Hepatocyte (in vitro differentiated cells): Measurements from ENCODE around the gene BLTP1. TPM values are rescaled to one million over a fixed set of nuclear protein-coding genes. Genes with fewer than 3 reads are reported as not detected.

Source experiments
- DNase-seq: peaks from one replicate; pipeline ENCODE4 v3.0.0-alpha.2; 2016; ENCODE audit warnings: low spot score
- H2AFZ ChIP-seq: fragments of 200-600 bp; sonication (generic); 2 replicates; pipeline ENCODE4 v1.6.0; 2016; ENCODE audit warnings: antibody characterized with exemption, mild to moderate bottlenecking
- H3K27ac ChIP-seq: fragments of 200-600 bp; sonication (generic); 2 replicates; pipeline ENCODE4 v1.5.1; 2016; ENCODE audit warnings: mild to moderate bottlenecking
- H3K27me3 ChIP-seq: fragments of 200-600 bp; sonication (generic); 2 replicates; pipeline ENCODE4 v1.6.1; 2016
- H3K36me3 ChIP-seq: fragments of 200-600 bp; sonication (generic); replicated peaks from 2 replicates; pipeline ENCODE4 v1.5.1; 2016; ENCODE audit warnings: low read depth; ENCODE audit not compliant: insufficient read depth
- H3K4me1 ChIP-seq: fragments of 200-600 bp; sonication (generic); 2 replicates; pipeline ENCODE4 v1.5.1; 2016; ENCODE audit warnings: mild to moderate bottlenecking, moderate library complexity; ENCODE audit not compliant: insufficient read depth
- H3K4me2 ChIP-seq: fragments of 200-600 bp; sonication (generic); 2 replicates; pipeline ENCODE4 v1.6.0; 2016
- H3K4me3 ChIP-seq: fragments of 200-600 bp; sonication (generic); 2 replicates; pipeline ENCODE4 v1.5.1; 2016; ENCODE audit warnings: mild to moderate bottlenecking
- H3K79me2 ChIP-seq: fragments of 200-600 bp; sonication (generic); 2 replicates; pipeline ENCODE4 v1.6.0; 2017; ENCODE audit warnings: mild to moderate bottlenecking
- H3K9me2 ChIP-seq: fragments of 200-600 bp; sonication (generic); replicated peaks from 2 replicates; pipeline ENCODE4 v1.6.0; 2017; ENCODE audit warnings: mild to moderate bottlenecking; ENCODE audit not compliant: insufficient read depth
- H3K9me3 ChIP-seq: fragments of 200-600 bp; sonication (generic); 2 replicates; pipeline ENCODE4 v1.5.1; 2016; ENCODE audit warnings: low read depth, mild to moderate bottlenecking
- H4K20me1 ChIP-seq: fragments of 200-600 bp; sonication (generic); 2 replicates; pipeline ENCODE4 v1.6.0; 2016; ENCODE audit warnings: mild to moderate bottlenecking; ENCODE audit not compliant: insufficient read depth, poor library complexity, severe bottlenecking
- EZH2 ChIP-seq: fragments of 200-600 bp; sonication (generic); IDR thresholded peaks from 2 replicates; pipeline ENCODE4 v1.6.1; 2016; ENCODE audit warnings: antibody characterized with exemption, mild to moderate bottlenecking, borderline replicate concordance
- EZH2phosphoT487 ChIP-seq: fragments of 200-600 bp; sonication (generic); IDR thresholded peaks from one replicate; pipeline ENCODE4 v1.6.1; 2018; ENCODE audit warnings: antibody characterized with exemption, mild to moderate bottlenecking, low read depth, moderate library complexity; ENCODE audit not compliant: unreplicated experiment, severe bottlenecking
- WGBS: methylation state at CpG from one replicate; pipeline ENCODE4 v1.1.6; 2016; ENCODE audit warnings: low lambda C conversion rate; ENCODE audit errors: missing lambda C conversion rate; 5-methylcytosine and 5-hydroxymethylcytosine counted together
- polyA plus RNA-seq: library from polyadenylated mRNA; unstranded; fragments of >200 nt; fragmentation: Nextera tagmentation; extraction: Ambion mirVana; gene quantifications from 2 replicates; pipeline ENCODE4 v1.2.1, GENCODE V29; 2016
- total RNA-seq: library from RNA; depleted of rRNA; stranded (reverse); fragments of >200 nt; gene quantifications from 2 replicates; pipeline ENCODE4 v1.2.3, GENCODE V29; 2014
- TF ChIP-seq, protein P1 (sequence below): fragments of 200-600 bp; sonication (generic); IDR thresholded peaks from 2 replicates; pipeline ENCODE4 v1.5.1; 2016; ENCODE audit warnings: antibody characterized with exemption, mild to moderate bottlenecking; ENCODE audit not compliant: poor library complexity

BLTP1 gene
- total and polyA plus RNA-seq, 2 experiments from 2014 or later = 7.7 to 82.3 TPM

GRCh38 chr4:122146652-122147051 lies 5.5 kb upstream of the BLTP1 start:
- no peak for DNase-seq
- no peaks in the 10 kb centered on the region for H3K27me3 ChIP-seq
- H3K9me3 ChIP-seq = no peaks in the 10 kb centered on the region
- H3K4me2 ChIP-seq = no peak overlapping the region
- H3K4me1 ChIP-seq = peaks cover 6% of the 10 kb centered on the region
- no peaks in the 10 kb centered on the region for H3K79me2 ChIP-seq
- 95% methylated on average over 4 of the region's 4 CpGs for WGBS
- no peaks in the 10 kb centered on the region for H4K20me1 ChIP-seq
- no peaks in the 10 kb centered on the region for H3K9me2 ChIP-seq
- H2AFZ ChIP-seq = no peak overlapping the region
- H3K4me3 ChIP-seq = no peak overlapping the region
- H3K27ac ChIP-seq = no peak overlapping the region
- H3K36me3 ChIP-seq = no peaks in the 10 kb centered on the region
- no peak for TF ChIP-seq EZH2
- TF ChIP-seq EZH2phosphoT487 = no peak
- TF ChIP-seq, protein P1, sequence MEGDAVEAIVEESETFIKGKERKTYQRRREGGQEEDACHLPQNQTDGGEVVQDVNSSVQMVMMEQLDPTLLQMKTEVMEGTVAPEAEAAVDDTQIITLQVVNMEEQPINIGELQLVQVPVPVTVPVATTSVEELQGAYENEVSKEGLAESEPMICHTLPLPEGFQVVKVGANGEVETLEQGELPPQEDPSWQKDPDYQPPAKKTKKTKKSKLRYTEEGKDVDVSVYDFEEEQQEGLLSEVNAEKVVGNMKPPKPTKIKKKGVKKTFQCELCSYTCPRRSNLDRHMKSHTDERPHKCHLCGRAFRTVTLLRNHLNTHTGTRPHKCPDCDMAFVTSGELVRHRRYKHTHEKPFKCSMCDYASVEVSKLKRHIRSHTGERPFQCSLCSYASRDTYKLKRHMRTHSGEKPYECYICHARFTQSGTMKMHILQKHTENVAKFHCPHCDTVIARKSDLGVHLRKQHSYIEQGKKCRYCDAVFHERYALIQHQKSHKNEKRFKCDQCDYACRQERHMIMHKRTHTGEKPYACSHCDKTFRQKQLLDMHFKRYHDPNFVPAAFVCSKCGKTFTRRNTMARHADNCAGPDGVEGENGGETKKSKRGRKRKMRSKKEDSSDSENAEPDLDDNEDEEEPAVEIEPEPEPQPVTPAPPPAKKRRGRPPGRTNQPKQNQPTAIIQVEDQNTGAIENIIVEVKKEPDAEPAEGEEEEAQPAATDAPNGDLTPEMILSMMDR = no peak

DNA sequence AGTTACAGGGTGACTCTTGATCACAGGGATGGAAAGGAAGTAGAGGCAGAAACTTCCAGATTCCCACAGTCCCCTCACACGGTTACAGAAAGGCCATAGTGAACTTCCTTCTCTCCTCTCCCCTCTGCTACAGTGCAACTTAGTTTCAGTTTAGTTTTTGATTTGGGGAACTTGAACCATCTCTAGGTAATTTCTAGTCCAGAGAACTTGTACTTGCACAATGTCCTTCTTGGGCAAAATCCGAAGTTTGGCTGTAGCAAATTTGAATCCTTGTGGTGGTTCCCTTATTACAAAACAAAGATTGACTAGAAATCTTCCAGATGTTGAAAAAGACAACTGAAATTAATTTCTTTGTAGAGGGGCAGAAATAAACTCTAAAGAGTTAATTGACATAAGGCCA lies 1.2 kb upstream of the BLTP1 start:
- DNase-seq = no peak
- TF ChIP-seq EZH2phosphoT487 = no peak
- TF ChIP-seq, protein P1 = no peak
- no peak for TF ChIP-seq EZH2
- peaks cover 4% of the 10 kb centered on the region for H4K20me1 ChIP-seq
- 86% methylated on average over 2 of the region's 2 CpGs for WGBS
- no peaks in the 10 kb centered on the region for H3K9me2 ChIP-seq
- peaks cover 26% of the 10 kb centered on the region for H3K79me2 ChIP-seq
- H3K9me3 ChIP-seq = no peaks in the 10 kb centered on the region
- H3K27me3 ChIP-seq = no peaks in the 10 kb centered on the region
- H3K4me2 ChIP-seq = peak overlapping the region; percentile 77
- peak overlapping the region; percentile 91 for H2AFZ ChIP-seq
- H3K4me1 ChIP-seq = peaks cover 14% of the 10 kb centered on the region
- peak overlapping the region; percentile 91 for H3K27ac ChIP-seq
- no peak overlapping the region for H3K4me3 ChIP-seq
- H3K36me3 ChIP-seq = no peaks in the 10 kb centered on the region

DNA sequence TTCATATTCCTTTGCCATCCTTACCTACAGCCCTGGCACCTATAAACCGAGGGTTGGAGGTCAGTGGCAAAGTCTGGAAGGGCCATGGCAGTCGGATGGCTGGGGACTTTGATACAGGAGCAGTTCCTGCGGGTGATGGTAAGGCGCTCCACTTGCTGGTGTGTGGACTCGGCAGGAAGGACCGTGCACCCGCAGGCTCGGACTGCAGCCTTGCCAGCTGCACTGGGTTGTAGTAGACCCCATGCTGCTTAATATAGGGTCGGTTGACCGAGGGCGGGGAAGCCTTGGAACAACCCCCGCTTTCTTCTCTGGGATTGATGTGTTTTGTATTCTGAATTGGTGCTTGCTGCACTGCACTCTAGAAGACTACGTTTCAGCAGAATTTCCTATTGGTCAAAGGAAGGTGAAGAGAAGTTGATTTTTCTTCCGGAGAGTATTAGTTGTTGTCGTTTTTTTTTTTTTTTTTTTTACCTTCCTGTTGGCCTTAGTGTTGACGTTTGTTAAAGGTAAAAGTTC lies 638 bp downstream of the BLTP1 start:
- peak overlapping the region; percentile 67 for H3K4me3 ChIP-seq
- peaks cover 45% of the 10 kb centered on the region for H3K79me2 ChIP-seq
- H2AFZ ChIP-seq = peak overlapping the region; percentile 76
- under 1% methylated on average over 16 of the region's 16 CpGs for WGBS
- peak overlapping the region; percentile 87 for H3K4me2 ChIP-seq
- no peaks in the 10 kb centered on the region for H3K36me3 ChIP-seq
- TF ChIP-seq EZH2 = no peak
- TF ChIP-seq, protein P1 = no peak
- peaks cover 4% of the 10 kb centered on the region for H4K20me1 ChIP-seq
- no peaks in the 10 kb centered on the region for H3K27me3 ChIP-seq
- peak overlapping the region; percentile 91 for H3K27ac ChIP-seq
- peak; percentile 59 for DNase-seq
- peaks cover 14% of the 10 kb centered on the region for H3K4me1 ChIP-seq
- H3K9me2 ChIP-seq = no peaks in the 10 kb centered on the region
- H3K9me3 ChIP-seq = no peaks in the 10 kb centered on the region

DNA sequence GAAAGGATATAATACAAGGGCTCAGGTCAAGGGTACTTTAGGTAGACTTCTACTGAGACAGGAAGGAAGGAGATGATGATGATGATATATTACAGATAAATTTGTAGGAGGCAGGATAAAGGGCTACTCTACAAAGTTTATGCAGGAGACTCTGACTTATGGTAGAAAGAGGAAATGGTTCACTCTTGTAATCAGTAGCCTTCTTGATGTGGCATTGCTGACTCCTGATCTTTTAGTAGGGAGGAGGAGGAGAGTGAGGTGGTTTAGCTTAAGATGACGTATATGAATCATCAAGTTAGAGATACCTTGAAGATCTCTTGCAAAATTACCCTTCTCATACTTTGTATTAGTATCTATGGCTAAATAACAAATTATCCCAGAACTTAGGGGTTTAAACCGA lies 4.7 kb downstream of the BLTP1 start:
- Histone ChIP-seq H3K79me2 (peaks cover 83% of the 10 kb centered on the region), H3K4me1 (peaks cover 7% of the 10 kb centered on the region), H3K27me3 (no peaks in the 10 kb centered on the region), H2AFZ (no peak overlapping the region), H3K4me3 (no peak overlapping the region), H3K4me2 (no peak overlapping the region), H4K20me1 (peaks cover 5% of the 10 kb centered on the region), H3K36me3 (no peaks in the 10 kb centered on the region), H3K9me2 (no peaks in the 10 kb centered on the region), H3K9me3 (no peaks in the 10 kb centered on the region), H3K27ac (no peak overlapping the region)
- TF ChIP-seq EZH2phosphoT487 (no peak), EZH2 (no peak)
- TF ChIP-seq, protein P1 = no peak
- no peak for DNase-seq
- 98% methylated on average over 2 of the region's 2 CpGs for WGBS
